Naive thymus-derived CD4-positive, alpha-beta T cell (primary cell): Measurements from ENCODE around the gene NACA. TPM values are rescaled to one million over a fixed set of nuclear protein-coding genes. Genes with fewer than 3 reads are reported as not detected.
A peak's percentile ranks its signal among the peaks of the same experiment; 100 is the strongest.

Experiments
- ATAC-seq: fragments of 150-1000 bp; cut with Tn5 transposase; 2 replicates; pipeline ENCODE4 v1.10.0; 2021; ENCODE audit warnings: mild to moderate bottlenecking, moderate library complexity
- CTCF ChIA-PET: fragments of 350-600 bp; sonication (Branson Sonifier 250); formaldehyde crosslinking; loops from one replicate; lab custom pipeline; 2021; ENCODE audit warnings: antibody characterized with exemption; lab: Charles Lee
- POLR2A ChIA-PET: fragments of 350-600 bp; sonication (Branson Sonifier 250); formaldehyde crosslinking; loops from one replicate; lab custom pipeline; 2021; ENCODE audit warnings: antibody characterized with exemption, inconsistent platforms; lab: Charles Lee
- DNase-seq, 9 donors: peaks; one replicate each; pipeline versions ENCODE4 v3.0.0 to v3.0.0-alpha.2; 2020 to 2022; ENCODE audit warnings: mixed read lengths in 1 of 9
- H3K27ac ChIP-seq: one replicate; pipeline ENCODE4 v1.7.0; 2013; ENCODE audit warnings: mild to moderate bottlenecking, low read depth, low read length, moderate library complexity
- H3K27me3 ChIP-seq, 2 donors: one replicate each; pipeline ENCODE4 v1.7.0; 2013; ENCODE audit warnings: low read length in 2 of 2, mild to moderate bottlenecking in 2 of 2, moderate library complexity in 2 of 2; ENCODE audit not compliant: control insufficient read depth in 2 of 2, insufficient read depth in 2 of 2
- H3K36me3 ChIP-seq, 3 experiments: 1 replicate in 2 of 3; 2 replicates in 1 of 3; pipeline ENCODE4 v1.7.0; 2013; ENCODE audit warnings: low read length in 3 of 3, mild to moderate bottlenecking in 3 of 3, moderate library complexity in 1 of 3; ENCODE audit not compliant: insufficient read depth in 3 of 3, control insufficient read depth in 2 of 3
- H3K4me1 ChIP-seq, 2 donors: one replicate each; pipeline ENCODE4 v1.7.0; 2013; ENCODE audit warnings: low read length in 2 of 2, mild to moderate bottlenecking in 2 of 2, moderate library complexity in 1 of 2; ENCODE audit not compliant: control insufficient read depth in 2 of 2, insufficient read depth in 2 of 2
- H3K4me3 ChIP-seq: 2 replicates; pipeline ENCODE4 v1.7.0; 2013; ENCODE audit warnings: mild to moderate bottlenecking, low read length
- H3K9me3 ChIP-seq, 3 experiments: 1 replicate in 2 of 3; 2 replicates in 1 of 3; pipeline ENCODE4 v1.7.0; 2013; ENCODE audit warnings: low read length in 3 of 3; ENCODE audit not compliant: control insufficient read depth in 2 of 3
- H3K27ac Mint-ChIP-seq, 9 donors: one replicate each; pipeline ENCODE4 v1.8.0; 2020 to 2022; ENCODE audit warnings: mixed read lengths in 9 of 9, mild to moderate bottlenecking in 8 of 9, moderate library complexity in 5 of 9, inconsistent platforms in 2 of 9
- H3K27me3 Mint-ChIP-seq, 5 donors: one replicate each; pipeline ENCODE4 v1.8.0; 2021 to 2022; ENCODE audit warnings: mixed read lengths in 5 of 5, mild to moderate bottlenecking in 1 of 5
- H3K36me3 Mint-ChIP-seq, 5 donors: one replicate each; pipeline ENCODE4 v1.8.0; 2020 to 2022; ENCODE audit warnings: mixed read lengths in 5 of 5, mild to moderate bottlenecking in 3 of 5, inconsistent platforms in 1 of 5
- H3K4me1 Mint-ChIP-seq, 7 donors: one replicate each; pipeline ENCODE4 v1.8.0; 2020 to 2022; ENCODE audit warnings: mixed read lengths in 7 of 7, mild to moderate bottlenecking in 3 of 7, inconsistent platforms in 1 of 7
- H3K4me3 Mint-ChIP-seq, 10 donors: one replicate each; pipeline ENCODE4 v1.8.0; 2020 to 2022; ENCODE audit warnings: mild to moderate bottlenecking in 10 of 10, mixed read lengths in 10 of 10, moderate library complexity in 6 of 10, inconsistent platforms in 2 of 10
- H3K9me3 Mint-ChIP-seq, 11 donors: one replicate each; pipeline ENCODE4 v1.8.0; 2020 to 2022; ENCODE audit warnings: mixed read lengths in 11 of 11, mild to moderate bottlenecking in 4 of 11, inconsistent platforms in 1 of 11, moderate library complexity in 1 of 11
- intact Hi-C, 2 donors: fragments of 100-400 bp; cut with micrococcal nuclease; formaldehyde crosslinking; loops; one replicate each; pipeline ENCODE4 v1.15.1; 2023
- polyA plus RNA-seq, 2 donors: library from polyadenylated mRNA; unstranded; fragments of 300-500 nt; fragmentation: Illumina TruSeq; gene quantifications; one replicate each; pipeline ENCODE4 v1.2.3, GENCODE V29; 2021
- total RNA-seq, 6 experiments: library from RNA in 5 of 6; stranded (reverse) in 5 of 6; gene quantifications; 1 replicate in 5 of 6; 2 replicates in 1 of 6; pipeline ENCODE4 v1.2.3 and lab custom pipeline; 2021 to 2026

The NACA gene
- total RNA-seq, result 1,000 to 10,000 TPM in 4 of 5 experiments, 100 to 1,000 TPM in 1; 834 to 1,486 (median 1,355) TPM
- polyA plus RNA-seq, result 1,000 to 10,000 TPM; 1,440 to 1,626 TPM
- total RNA-seq (lab: John Stamatoyannopoulos, UW), result 628 reads per million, percentile 98 among the genes with 10 or more reads in this experiment

DNA sequence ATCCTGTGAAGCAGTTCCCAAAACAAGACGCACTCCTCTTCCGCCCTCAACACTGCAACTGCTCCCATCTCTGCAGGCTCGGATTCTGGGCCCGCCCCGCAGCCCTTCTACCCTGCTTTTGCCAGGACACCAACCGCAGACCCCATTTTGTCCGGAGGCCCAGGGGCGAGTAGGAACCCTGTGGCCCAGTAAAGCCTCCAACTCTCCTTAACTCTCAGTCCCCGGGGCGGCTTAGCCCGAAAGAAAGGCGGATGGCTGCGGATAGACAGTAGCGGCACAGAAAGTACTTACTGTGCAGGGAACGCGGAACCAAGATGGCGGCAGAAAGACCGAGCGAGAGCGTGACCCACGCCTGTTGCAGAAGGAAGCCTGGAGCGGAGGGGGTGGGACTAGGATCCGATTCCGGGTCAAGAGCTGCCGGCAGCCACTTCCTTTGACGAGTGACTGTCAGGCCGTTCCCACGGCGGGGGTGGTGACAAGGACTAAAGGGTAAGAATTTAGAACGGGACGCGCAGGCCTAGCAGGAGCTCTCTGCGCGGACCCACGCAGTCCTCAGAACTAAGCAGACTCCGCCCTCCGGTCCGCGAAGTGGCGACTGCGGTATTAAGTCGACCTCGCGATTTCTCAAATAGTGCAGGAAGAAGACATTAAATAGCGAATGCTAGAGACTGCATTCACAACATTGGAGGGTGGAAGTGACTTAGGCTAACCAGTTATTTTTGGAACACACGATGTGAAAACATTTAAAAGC is at the start of gene NACA:
Gene NACA, minus strand, starts transcription at position 328 of the 751 bp plus-strand sequence. CDS start 778 bp downstream, outside the sequence.
- H3K27me3 Mint-ChIP-seq, result no peaks in the 10 kb centered on the region
- H3K9me3 ChIP-seq, result no peaks in the 10 kb centered on the region
- H3K27me3 ChIP-seq, result no peaks in the 10 kb centered on the region
- peak; percentile 95 for ATAC-seq
- no peaks in the 10 kb centered on the region for H3K9me3 Mint-ChIP-seq
- intact Hi-C loops, result loop anchor here (1.0 to 10.0 kb wide), 17 partner anchors 27 to 1028 kb away; partner anchors contain the start of genes DDIT3 (in 2 of the 2), NEMP1 (in 2 of the 2), PRIM1 (in 2 of the 2) and PTGES3 (in 2 of the 2)
- ChIA-PET POLR2A (interaction anchor here (0.6 to 4.0 kb wide), 32 partner anchors 9 to 969 kb away, joined by 3 to 104 read pairs (median 4); partner anchors contain the start of genes ATP5F1B, BAZ2A, ORMDL2 and OS9), CTCF (interaction anchor here (0.8 to 1.7 kb wide), 4 partner anchors 26 to 88 kb away, joined by 3 to 6 read pairs (median 5); no protein-coding TSS in a partner anchor)
- H3K36me3 Mint-ChIP-seq, result peaks cover 4 to 48% (median 11%) of the 10 kb centered on the region in 5 donors
- H3K4me3 ChIP-seq, result peak within 1 kb of the TSS; percentile 100
- peaks cover 40 to 43% of the 10 kb centered on the region in 2 donors for H3K4me1 ChIP-seq
- H3K4me3 Mint-ChIP-seq, result peak within 1 kb of the TSS; percentile 94 to 100 (median 97)
- peak within 1 kb of the TSS; percentile 94 to 100 (median 98) for H3K27ac Mint-ChIP-seq
- peak within 1 kb of the TSS; percentile 87 for H3K27ac ChIP-seq
- DNase-seq, result peak; percentile 85 to 99 (median 96)
- H3K4me1 Mint-ChIP-seq, result peaks cover 39 to 53% (median 49%) of the 10 kb centered on the region in 7 donors
- peaks cover 0 to 32% (median 4%) of the 10 kb centered on the region in 3 experiments for H3K36me3 ChIP-seq

- no peak overlapping the region for H3K27ac Mint-ChIP-seq
- H3K9me3 Mint-ChIP-seq, result peaks cover 0 to 3% (median 0%) of the 10 kb centered on the region in 11 donors
- POLR2A ChIA-PET, result no interaction called here
- no peak overlapping the region for H3K27ac ChIP-seq
- no peak for DNase-seq
- peaks cover 0 to 4% (median 0%) of the 10 kb centered on the region in 7 donors for H3K4me1 Mint-ChIP-seq
- peaks cover 0 to 6% (median 0%) of the 10 kb centered on the region in 5 donors for H3K36me3 Mint-ChIP-seq
- CTCF ChIA-PET, result no interaction called here
- H3K9me3 ChIP-seq, result no peaks in the 10 kb centered on the region
- no peaks in the 10 kb centered on the region for H3K4me1 ChIP-seq
- no peaks in the 10 kb centered on the region for H3K36me3 ChIP-seq
- no peaks in the 10 kb centered on the region for H3K27me3 Mint-ChIP-seq
- intact Hi-C loops, result no loop called here
- ATAC-seq, result no peak
- H3K4me3 Mint-ChIP-seq, result no peak overlapping the region
- H3K4me3 ChIP-seq, result no peak overlapping the region
- H3K27me3 ChIP-seq, result no peaks in the 10 kb centered on the region
Measured at GRCh38 chr12:56773113-56773512, 48.0 kb upstream of the NACA start.

DNA sequence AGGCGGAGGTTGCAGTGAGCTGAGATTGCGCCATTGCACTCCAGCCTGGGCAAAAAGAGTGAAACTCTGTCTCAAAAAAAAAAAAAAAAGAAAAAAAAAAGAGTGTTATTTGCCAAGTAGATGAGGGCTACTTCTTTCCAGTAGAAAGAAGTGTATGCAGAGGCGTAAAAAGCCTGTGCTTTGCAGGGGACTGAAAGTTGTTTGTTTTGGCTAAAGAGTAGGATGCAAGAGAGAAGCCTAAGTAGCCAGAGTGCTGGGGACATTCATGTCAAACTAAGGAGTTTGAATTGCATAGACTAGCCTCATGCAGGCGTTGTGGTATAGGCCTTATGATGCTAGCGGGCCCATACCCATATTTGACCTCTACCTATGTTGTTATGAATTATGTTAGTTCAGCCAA is 47.5 kb upstream of the NACA start:
- Mint-ChIP-seq H3K4me3 (no peak overlapping the region), H3K36me3 (peaks cover 0 to 6% (median 0%) of the 10 kb centered on the region in 5 donors), H3K27ac (no peak overlapping the region), H3K4me1 (peaks cover 0 to 6% (median 0%) of the 10 kb centered on the region in 7 donors), H3K9me3 (no peaks in the 10 kb centered on the region), H3K27me3 (no peaks in the 10 kb centered on the region)
- ATAC-seq, result no peak
- Histone ChIP-seq H3K9me3 (no peaks in the 10 kb centered on the region), H3K27me3 (no peaks in the 10 kb centered on the region), H3K36me3 (no peaks in the 10 kb centered on the region), H3K27ac (no peak overlapping the region), H3K4me1 (no peaks in the 10 kb centered on the region), H3K4me3 (no peak overlapping the region)
- intact Hi-C loops, result no loop called here
- ChIA-PET POLR2A (no interaction called here), CTCF (no interaction called here)
- no peak for DNase-seq

DNA sequence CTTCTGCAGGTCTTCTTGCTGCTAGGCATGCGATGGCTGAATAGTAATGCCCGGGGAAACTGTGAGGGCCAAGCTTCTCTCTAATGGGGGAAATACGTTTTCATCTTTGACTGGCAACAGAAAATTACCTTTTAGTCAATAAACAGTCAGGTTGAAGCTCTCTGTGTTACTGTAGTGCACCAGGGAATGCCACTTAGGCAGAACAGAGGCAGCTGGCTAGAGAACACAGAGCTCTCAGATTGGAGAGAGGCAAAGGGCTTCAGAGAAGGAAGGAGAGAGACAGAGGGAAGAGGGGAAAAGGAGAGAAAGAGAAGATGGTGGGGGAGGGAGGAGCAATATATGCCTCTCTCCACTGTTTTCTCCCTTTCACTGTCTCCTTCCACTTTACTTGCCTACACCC is 44.8 kb upstream of the NACA start:
- DNase-seq (no peak), ATAC-seq (no peak)
- H3K36me3 Mint-ChIP-seq, result no peaks in the 10 kb centered on the region
- H3K4me3 Mint-ChIP-seq, result no peak overlapping the region
- ChIA-PET CTCF (no interaction called here), POLR2A (no interaction called here)
- H3K4me1 Mint-ChIP-seq, result peaks cover 0 to 6% (median 0%) of the 10 kb centered on the region in 7 donors
- intact Hi-C loops, result no loop called here
- Histone ChIP-seq H3K9me3 (no peaks in the 10 kb centered on the region), H3K36me3 (no peaks in the 10 kb centered on the region), H3K4me1 (no peaks in the 10 kb centered on the region), H3K4me3 (no peak overlapping the region), H3K27ac (no peak overlapping the region), H3K27me3 (no peaks in the 10 kb centered on the region)
- no peak overlapping the region for H3K27ac Mint-ChIP-seq
- no peaks in the 10 kb centered on the region for H3K27me3 Mint-ChIP-seq
- no peaks in the 10 kb centered on the region for H3K9me3 Mint-ChIP-seq

GRCh38 chr12:56768424-56768823 is 43.3 kb upstream of the NACA start:
- peak overlapping the region in 2 of 9 donors; percentile 7 to 31 for H3K27ac Mint-ChIP-seq
- POLR2A ChIA-PET, result no interaction called here

GRCh38 chr12:56766535-56766934 is 41.4 kb upstream of the NACA start:
- peaks cover 0 to 8% (median 0%) of the 10 kb centered on the region in 7 donors for H3K4me1 Mint-ChIP-seq
- Histone ChIP-seq H3K27ac (no peak overlapping the region), H3K4me3 (no peak overlapping the region), H3K27me3 (no peaks in the 10 kb centered on the region), H3K4me1 (no peaks in the 10 kb centered on the region), H3K9me3 (no peaks in the 10 kb centered on the region), H3K36me3 (no peaks in the 10 kb centered on the region)
- intact Hi-C loops, result no loop called here
- H3K36me3 Mint-ChIP-seq, result no peaks in the 10 kb centered on the region
- H3K27me3 Mint-ChIP-seq, result no peaks in the 10 kb centered on the region
- ChIA-PET POLR2A (interaction anchor here (1.5 kb wide), 1 partner anchor 11 kb away, joined by 3 read pairs; no protein-coding TSS in a partner anchor), CTCF (no interaction called here)
- H3K27ac Mint-ChIP-seq, result no peak overlapping the region
- no peaks in the 10 kb centered on the region for H3K9me3 Mint-ChIP-seq
- DNase-seq (no peak), ATAC-seq (peak; percentile 88)
- H3K4me3 Mint-ChIP-seq, result no peak overlapping the region

More at GRCh38 chr12:56768424-56768823, 43.3 kb upstream of the NACA start:
- Histone ChIP-seq H3K4me3 (no peak overlapping the region), H3K36me3 (no peaks in the 10 kb centered on the region), H3K27ac (no peak overlapping the region), H3K4me1 (no peaks in the 10 kb centered on the region), H3K27me3 (no peaks in the 10 kb centered on the region), H3K9me3 (no peaks in the 10 kb centered on the region)
- DNase-seq, result no peak
- Mint-ChIP-seq H3K4me3 (no peak overlapping the region), H3K27me3 (no peaks in the 10 kb centered on the region), H3K9me3 (no peaks in the 10 kb centered on the region), H3K36me3 (no peaks in the 10 kb centered on the region), H3K4me1 (peaks cover 0 to 6% (median 0%) of the 10 kb centered on the region in 7 donors)
- intact Hi-C loops, result no loop called here
- no peak for ATAC-seq
- CTCF ChIA-PET, result interaction anchor here (0.7 kb wide), 1 partner anchor 803 kb away, joined by 3 read pairs; no protein-coding TSS in a partner anchor
